Adrenal gland (tissue), 12 donors: ENCODE results near the gene WDR91. TPM values are rescaled to one million over a fixed set of nuclear protein-coding genes. Genes with fewer than 3 reads are reported as not detected.

Source experiments
- DNase-seq, 7 donors: peaks; one replicate each; pipeline ENCODE4 v3.0.0-alpha.2; 2019 to 2020
- H3K27ac ChIP-seq, 5 donors: fragments of 200-600 bp; sonication (generic) in 4 of 5; 1 replicate in 3 of 5; 2 replicates in 2 of 5; pipeline versions ENCODE4 v1.5.1 to v1.8.0; 2016 to 2020; ENCODE audit warnings: mild to moderate bottlenecking in 1 of 5
- H3K27me3 ChIP-seq: fragments of 200-600 bp; 2 replicates; pipeline ENCODE4 v1.8.0; 2021
- H3K36me3 ChIP-seq, 2 donors: fragments of 200-600 bp; replicated peaks in 1 of 2; 1 replicate in 1 of 2; 2 replicates in 1 of 2; pipeline versions ENCODE4 v1.5.1 to v1.8.0; 2018 to 2022
- H3K4me1 ChIP-seq, 2 donors: fragments of 200-600 bp; replicated peaks in 1 of 2; 1 replicate in 1 of 2; 2 replicates in 1 of 2; pipeline versions ENCODE4 v1.5.1 to v1.8.0; 2018 to 2021
- H3K4me3 ChIP-seq, 4 donors: fragments of 200-600 bp; sonication (generic) in 3 of 4; one replicate each; pipeline ENCODE4 v1.5.1; 2016 to 2018
- H3K9me3 ChIP-seq, 3 donors: fragments of 200-600 bp; sonication (generic) in 1 of 3; replicated peaks in 1 of 3; 1 replicate in 2 of 3; 2 replicates in 1 of 3; pipeline versions ENCODE4 v1.5.1 to v1.8.0; 2016 to 2021
- CTCF ChIP-seq, 6 experiments: fragments of 450-650 bp in 4 of 6; fragments of 200-600 bp in 2 of 6; sonication (generic) in 1 of 6; IDR thresholded peaks; 1 replicate in 5 of 6; 2 replicates in 1 of 6; pipeline versions ENCODE4 v1.5.1 to v1.8.0; 2016 to 2021; ENCODE audit warnings: antibody characterized with exemption in 6 of 6, mild to moderate bottlenecking in 2 of 6, moderate library complexity in 1 of 6
- POLR2A ChIP-seq, 2 donors: fragments of 450-650 bp; IDR thresholded peaks; one replicate each; pipeline ENCODE4 v1.6.1; 2017; ENCODE audit warnings: antibody characterized with exemption in 2 of 2, mild to moderate bottlenecking in 2 of 2, moderate library complexity in 1 of 2
- WGBS, 4 donors: extraction: QIAGEN DNeasy Blood & Tissue Kit in 2 of 4; methylation state at CpG; one replicate each; pipeline versions ENCODE4 v1.1.5 to v1.1.7; 2013 to 2017; 5-methylcytosine and 5-hydroxymethylcytosine counted together
- intact Hi-C, 2 donors: fragments of 100-400 bp; cut with DNase I; formaldehyde crosslinking; loops; one replicate each; pipeline versions ENCODE4 v1.14.1 to v1.15.0; 2022 to 2023
- polyA plus RNA-seq, 3 donors: library from polyadenylated mRNA; stranded (reverse); fragments of 200-250 nt in 2 of 3; fragments of 350-450 nt in 1 of 3; fragmentation: Illumina TruSeq in 1 of 3; extraction: RNeasy Lipid Tissue Mini Kit (QIAGEN cat#74804) in 1 of 3; gene quantifications; one replicate each; pipeline ENCODE4 v1.2.3, GENCODE V29; 2013 to 2014
- total RNA-seq, 9 donors: library from RNA; depleted of rRNA in 4 of 9; stranded (reverse); fragments of >200 nt in 4 of 9; fragments of 120-200 nt in 1 of 9; fragmentation: NEBNext Ultra II Directional in 1 of 9; extraction: Animal tissue kit (Norgen Biotek cat#: 25700) in 1 of 9; gene quantifications; one replicate each; pipeline versions ENCODE4 v1.1.0 to v1.2.4, GENCODE V29; 2013 to 2023
- donor health status: healthy with polysubstance abuse.
- donor health status: Bipolar disorder and iron deficiency.
- donor health status: DM: yes; HTN: yes; CAD: no.
- donor health status: DM: no; HTN: no; CAD: no.
- donor health status: DM: no; HTN: no; CAD: no.
- donor health status: DM: yes; HTN: yes; CAD: no.

The WDR91 gene
- total and polyA plus RNA-seq, 12 donors = 6.8 to 29.6 (median 15.5) TPM

DNA sequence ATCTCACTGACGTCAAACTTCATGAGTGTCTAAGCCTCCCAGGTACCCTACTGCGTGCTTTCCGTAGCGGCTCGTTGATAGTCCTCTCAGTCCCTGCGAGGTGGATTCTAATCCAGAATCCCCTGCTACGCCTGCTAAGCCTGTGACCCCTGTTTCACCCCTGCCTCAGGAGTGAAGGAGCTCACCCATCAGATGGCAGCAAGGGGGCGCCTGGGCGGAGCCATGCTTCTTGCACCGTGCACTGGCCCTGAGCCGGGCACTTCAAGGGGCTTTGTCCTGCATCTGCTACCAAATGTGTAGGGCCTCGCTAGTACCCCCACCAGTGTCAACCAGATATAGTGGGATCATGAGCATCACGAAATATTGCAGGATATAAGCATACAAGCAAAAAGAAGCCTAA, 21.4 kb upstream of the WDR91 start:
- H3K9me3 ChIP-seq = no peaks in the 10 kb centered on the region
- WGBS, 4 donors = 88 to 92% (median 90%) methylated on average over 9 to 13 of the region's 13 CpGs
- H3K4me3 ChIP-seq = no peak overlapping the region
- intact Hi-C loops = no loop called here
- no peak for TF ChIP-seq POLR2A (IDR thresholded peaks at IDR 0.05)
- TF ChIP-seq CTCF (IDR thresholded peaks at IDR 0.05) = no peak
- H3K36me3 ChIP-seq = no peaks in the 10 kb centered on the region
- H3K27me3 ChIP-seq = no peaks in the 10 kb centered on the region
- H3K27ac ChIP-seq = no peak overlapping the region
- H3K4me1 ChIP-seq = no peaks in the 10 kb centered on the region
- no peak for DNase-seq

DNA sequence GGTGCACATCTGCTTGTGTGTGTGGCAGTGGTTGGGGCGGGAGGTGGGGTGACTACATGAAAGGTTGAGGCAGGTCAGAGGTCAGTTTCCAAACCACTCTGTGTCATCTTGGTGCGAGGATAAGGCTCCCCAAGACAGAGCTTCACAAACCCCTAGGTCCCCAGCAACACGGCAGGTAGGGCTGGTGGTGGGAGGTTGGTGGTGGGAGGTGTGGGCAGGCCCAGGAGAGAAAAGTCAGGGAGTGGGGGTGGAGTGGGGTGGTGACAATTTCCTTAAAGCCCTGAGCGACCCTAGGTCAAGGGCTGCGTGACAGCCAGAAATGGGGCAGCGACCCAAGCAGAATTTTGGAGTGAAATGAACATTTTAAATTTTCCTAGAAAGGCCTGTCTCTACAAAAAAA, 20.8 kb upstream of the WDR91 start:
- no peaks in the 10 kb centered on the region for H3K9me3 ChIP-seq
- no peaks in the 10 kb centered on the region for H3K27me3 ChIP-seq
- no peak overlapping the region for H3K4me3 ChIP-seq
- H3K36me3 ChIP-seq = no peaks in the 10 kb centered on the region
- DNase-seq = no peak
- no peak overlapping the region for H3K27ac ChIP-seq
- WGBS, 4 donors = 93 to 98% (median 95%) methylated on average over 6 of the region's 6 CpGs
- intact Hi-C loops = no loop called here
- TF ChIP-seq POLR2A (IDR thresholded peaks at IDR 0.05) (no peak), CTCF (IDR thresholded peaks at IDR 0.05) (no peak)
- H3K4me1 ChIP-seq = no peaks in the 10 kb centered on the region

DNA sequence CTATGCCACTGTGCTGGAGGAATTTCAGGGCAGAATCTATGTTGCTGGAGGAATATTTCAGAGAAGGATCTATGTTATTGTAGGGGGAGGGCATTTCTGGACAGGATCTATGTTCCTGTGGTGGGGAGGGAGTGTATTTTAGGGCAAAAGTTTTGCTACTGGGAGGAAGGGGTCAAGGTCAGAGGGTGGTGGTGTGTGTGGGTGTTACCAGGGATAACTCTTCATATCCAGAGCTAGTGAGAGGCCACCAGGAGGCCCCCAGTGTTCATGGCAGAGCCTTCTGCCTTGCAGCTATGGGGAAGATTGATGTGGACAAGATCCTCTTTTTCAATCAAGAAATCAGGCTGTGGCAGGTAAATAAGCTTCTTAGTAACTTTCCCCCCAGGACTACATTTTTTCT, 20.4 kb upstream of the WDR91 start:
- no peaks in the 10 kb centered on the region for H3K27me3 ChIP-seq
- intact Hi-C loops = no loop called here
- H3K36me3 ChIP-seq = no peaks in the 10 kb centered on the region
- no peaks in the 10 kb centered on the region for H3K9me3 ChIP-seq
- DNase-seq = no peak
- H3K4me1 ChIP-seq = no peaks in the 10 kb centered on the region
- H3K27ac ChIP-seq = no peak overlapping the region
- H3K4me3 ChIP-seq = no peak overlapping the region
- no peak for TF ChIP-seq CTCF (IDR thresholded peaks at IDR 0.05)
- no peak for TF ChIP-seq POLR2A (IDR thresholded peaks at IDR 0.05)

GRCh38 chr7:135224027-135224426, 12.7 kb upstream of the WDR91 start:
- Histone ChIP-seq H3K27ac (no peak overlapping the region), H3K4me3 (no peak overlapping the region), H3K36me3 (no peaks in the 10 kb centered on the region), H3K27me3 (no peaks in the 10 kb centered on the region), H3K9me3 (no peaks in the 10 kb centered on the region), H3K4me1 (no peaks in the 10 kb centered on the region)
- no peak for DNase-seq
- WGBS, 4 donors = 26 to 76% (median 40%) methylated on average over 1 of the region's 1 CpG
- intact Hi-C loops = no loop called here
- TF ChIP-seq CTCF (IDR thresholded peaks at IDR 0.05) = no peak
- TF ChIP-seq POLR2A (IDR thresholded peaks at IDR 0.05) = no peak
